Body of pancreas (tissue), 4 donors: ENCODE measurements around the gene PHACTR3.

ENCODE experiments used
- POLR2A ChIP-seq, 3 donors: fragments of 450-650 bp; IDR thresholded peaks; one replicate each; pipeline ENCODE4 v1.6.1; 2016; ENCODE audit warnings: antibody characterized with exemption in 3 of 3, mild to moderate bottlenecking in 2 of 3
- TF ChIP-seq, protein P1 (sequence below), 7 experiments: fragments of 450-650 bp in 4 of 7; fragments of 200-600 bp in 3 of 7; sonication (generic) in 3 of 7; IDR thresholded peaks; one replicate each; pipeline ENCODE4 v1.5.1; 2016 to 2019; ENCODE audit warnings: antibody characterized with exemption in 7 of 7

DNA sequence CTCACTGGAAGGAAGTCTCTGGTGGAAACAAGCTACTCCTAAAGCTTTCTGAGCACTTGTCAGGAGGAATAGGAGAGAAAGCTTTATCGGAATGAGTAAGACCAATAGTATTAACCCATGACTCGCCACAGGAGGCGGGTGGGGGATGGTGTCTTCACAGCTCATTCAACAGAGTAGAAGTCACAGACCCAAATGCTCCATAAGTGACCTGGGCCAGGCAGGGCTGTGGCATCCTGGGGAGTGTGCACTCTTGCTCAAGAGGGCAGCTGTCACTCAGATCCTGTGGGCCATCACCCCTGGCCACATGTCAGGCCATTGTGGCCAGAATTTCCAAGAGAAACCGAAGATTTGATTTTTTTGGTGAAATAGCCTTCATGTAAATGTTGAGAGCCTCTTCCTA, 213.1 kb downstream of the PHACTR3 start:
- TF ChIP-seq, protein P1, sequence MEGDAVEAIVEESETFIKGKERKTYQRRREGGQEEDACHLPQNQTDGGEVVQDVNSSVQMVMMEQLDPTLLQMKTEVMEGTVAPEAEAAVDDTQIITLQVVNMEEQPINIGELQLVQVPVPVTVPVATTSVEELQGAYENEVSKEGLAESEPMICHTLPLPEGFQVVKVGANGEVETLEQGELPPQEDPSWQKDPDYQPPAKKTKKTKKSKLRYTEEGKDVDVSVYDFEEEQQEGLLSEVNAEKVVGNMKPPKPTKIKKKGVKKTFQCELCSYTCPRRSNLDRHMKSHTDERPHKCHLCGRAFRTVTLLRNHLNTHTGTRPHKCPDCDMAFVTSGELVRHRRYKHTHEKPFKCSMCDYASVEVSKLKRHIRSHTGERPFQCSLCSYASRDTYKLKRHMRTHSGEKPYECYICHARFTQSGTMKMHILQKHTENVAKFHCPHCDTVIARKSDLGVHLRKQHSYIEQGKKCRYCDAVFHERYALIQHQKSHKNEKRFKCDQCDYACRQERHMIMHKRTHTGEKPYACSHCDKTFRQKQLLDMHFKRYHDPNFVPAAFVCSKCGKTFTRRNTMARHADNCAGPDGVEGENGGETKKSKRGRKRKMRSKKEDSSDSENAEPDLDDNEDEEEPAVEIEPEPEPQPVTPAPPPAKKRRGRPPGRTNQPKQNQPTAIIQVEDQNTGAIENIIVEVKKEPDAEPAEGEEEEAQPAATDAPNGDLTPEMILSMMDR (IDR thresholded peaks at IDR 0.05) = no peak
- no peak for TF ChIP-seq POLR2A (IDR thresholded peaks at IDR 0.05)
